Right forelimb (tissue), 1 donor: Measurements from ENCODE around the gene IFT25.
"Not testable (repeated sequence)": the region's sequence is repeated elsewhere in the genome, so short reads cannot be mapped to it uniquely, and the experiment has no call there.

Source experiments
- DNase-seq: peaks from one replicate; pipeline ENCODE4 v3.0.0-alpha.2; 2018

The IFT25 gene

GRCh38 chr1:53945433-53946251 is at the start of gene IFT25:
Gene IFT25 (minus strand): TSS chr1:53945699. CDS start chr1:53940082, 5,617 bp downstream.
- DNase-seq: peak; percentile 100

DNA sequence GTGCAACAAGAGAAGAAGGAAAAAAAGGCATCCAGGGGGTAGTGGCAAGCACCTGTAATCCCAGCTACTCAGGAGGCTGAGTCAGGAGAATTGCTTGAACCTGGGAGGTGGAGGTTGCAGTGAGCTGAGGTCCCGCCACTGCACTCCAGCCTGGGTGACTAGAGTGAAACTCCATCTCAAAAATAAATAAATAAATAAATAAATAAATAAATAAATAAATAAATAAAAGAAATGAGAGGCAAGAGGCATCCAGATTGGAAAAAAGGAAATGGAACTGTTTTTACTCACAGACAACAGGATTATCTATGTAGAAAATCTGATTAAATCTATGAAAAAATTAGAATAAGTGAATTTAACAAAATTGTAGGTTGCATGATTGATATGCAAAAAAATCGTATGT is 49.0 kb upstream of the IFT25 start:
- DNase-seq: not testable (repeated sequence)

DNA sequence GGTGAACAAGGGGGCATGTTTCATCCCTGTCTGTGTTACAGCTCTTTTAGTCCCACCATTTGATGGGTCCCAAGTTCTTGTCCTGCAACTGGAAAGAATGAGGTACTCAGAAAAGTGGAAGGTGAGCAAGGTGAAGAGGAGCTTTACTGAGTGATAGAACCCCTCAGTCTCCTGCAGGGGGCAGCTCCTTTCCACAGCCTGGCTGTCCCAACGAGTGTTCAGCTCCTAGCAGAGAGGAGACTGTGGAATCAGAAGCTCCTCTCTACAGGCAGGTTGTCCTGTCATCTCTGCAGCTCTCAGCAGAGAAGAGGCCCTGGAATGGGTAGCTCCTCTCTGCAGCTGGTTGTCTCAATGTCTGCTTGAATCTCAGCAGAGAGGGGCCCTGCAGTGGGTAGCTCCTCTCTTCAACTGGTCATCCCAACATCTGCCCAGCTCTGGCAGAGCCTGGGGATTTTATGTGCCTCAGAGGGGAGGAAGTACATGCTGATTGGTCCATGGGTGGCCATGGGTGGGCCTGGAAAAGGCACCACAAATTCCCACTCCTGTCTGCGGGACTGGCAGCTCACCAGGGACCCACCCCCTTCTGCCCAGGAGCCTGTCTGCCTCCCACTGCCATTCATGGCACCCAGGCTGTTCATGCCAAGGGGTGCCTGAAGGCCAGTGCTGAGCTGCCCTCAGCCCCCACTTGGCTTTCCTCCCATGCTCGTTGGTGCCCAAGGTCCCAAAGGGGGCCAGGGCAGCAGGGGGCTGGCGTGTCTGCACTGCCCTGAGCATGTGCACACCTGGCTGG is 46.8 kb upstream of the IFT25 start:
- DNase-seq: no peak

- DNase-seq: no peak
These were observed 42.4 kb upstream of the IFT25 start for GRCh38 chr1:53987880-53988279.

- no peak for DNase-seq
These were observed 41.0 kb upstream of the IFT25 start for GRCh38 chr1:53986458-53986857.

DNA sequence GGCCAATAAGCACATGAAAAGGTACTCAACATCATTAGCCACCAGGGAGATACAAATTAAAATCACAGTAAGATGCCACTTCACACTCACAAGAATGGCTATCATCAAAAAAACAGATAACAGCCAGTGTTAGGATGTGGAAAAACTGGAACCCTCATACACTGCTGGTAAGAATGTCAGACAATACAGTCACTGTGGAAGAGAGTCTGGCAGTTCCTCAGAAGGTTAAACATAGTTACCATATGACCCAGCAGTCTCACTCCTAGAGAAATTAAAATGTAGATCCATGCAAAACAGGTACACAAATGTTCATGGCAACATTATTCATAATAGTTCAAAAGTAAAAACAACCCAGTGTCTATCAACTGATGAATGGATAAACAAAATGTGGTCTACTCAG is 39.2 kb upstream of the IFT25 start:
- DNase-seq: no peak

- no peak for DNase-seq
These were observed 37.2 kb upstream of the IFT25 start for GRCh38 chr1:53982763-53983104.

DNA sequence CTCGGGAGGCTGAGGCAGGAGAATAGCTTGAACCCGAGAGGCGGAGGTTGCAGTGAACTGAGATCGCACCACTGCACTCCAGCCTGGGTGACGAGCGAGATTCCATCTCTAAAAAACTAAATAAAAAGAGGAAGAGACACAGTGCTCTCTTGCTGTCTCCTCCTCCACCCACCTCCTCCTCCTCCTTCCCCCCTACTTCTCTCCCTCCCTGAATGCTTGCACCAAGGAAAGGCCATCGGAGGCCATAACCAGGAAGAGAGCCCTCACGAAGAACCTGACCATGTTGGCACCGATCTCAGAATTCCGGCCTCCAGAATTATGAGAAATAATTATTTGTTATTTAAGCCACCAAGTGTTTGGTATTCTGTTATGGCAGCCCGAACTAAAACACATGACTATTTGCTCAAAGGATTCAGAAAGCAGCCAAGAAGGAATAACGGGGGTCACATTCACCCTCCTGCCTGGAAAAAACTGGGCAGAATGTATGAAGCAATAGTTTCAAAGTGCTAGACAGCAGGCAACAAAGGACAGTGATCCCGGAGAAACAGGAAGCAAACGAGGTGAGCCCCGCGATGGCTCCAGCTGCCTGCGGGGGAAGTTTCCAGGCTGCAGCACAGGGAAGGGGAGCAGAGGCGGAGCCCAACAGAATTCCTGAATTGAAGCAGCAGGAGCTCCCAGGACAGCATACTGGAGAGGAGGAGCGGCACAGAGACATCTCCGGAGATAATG is 36.7 kb upstream of the IFT25 start:
- peak; percentile 69 for DNase-seq

GRCh38 chr1:53981220-53981619 is 35.7 kb upstream of the IFT25 start:
- DNase-seq: no peak

DNA sequence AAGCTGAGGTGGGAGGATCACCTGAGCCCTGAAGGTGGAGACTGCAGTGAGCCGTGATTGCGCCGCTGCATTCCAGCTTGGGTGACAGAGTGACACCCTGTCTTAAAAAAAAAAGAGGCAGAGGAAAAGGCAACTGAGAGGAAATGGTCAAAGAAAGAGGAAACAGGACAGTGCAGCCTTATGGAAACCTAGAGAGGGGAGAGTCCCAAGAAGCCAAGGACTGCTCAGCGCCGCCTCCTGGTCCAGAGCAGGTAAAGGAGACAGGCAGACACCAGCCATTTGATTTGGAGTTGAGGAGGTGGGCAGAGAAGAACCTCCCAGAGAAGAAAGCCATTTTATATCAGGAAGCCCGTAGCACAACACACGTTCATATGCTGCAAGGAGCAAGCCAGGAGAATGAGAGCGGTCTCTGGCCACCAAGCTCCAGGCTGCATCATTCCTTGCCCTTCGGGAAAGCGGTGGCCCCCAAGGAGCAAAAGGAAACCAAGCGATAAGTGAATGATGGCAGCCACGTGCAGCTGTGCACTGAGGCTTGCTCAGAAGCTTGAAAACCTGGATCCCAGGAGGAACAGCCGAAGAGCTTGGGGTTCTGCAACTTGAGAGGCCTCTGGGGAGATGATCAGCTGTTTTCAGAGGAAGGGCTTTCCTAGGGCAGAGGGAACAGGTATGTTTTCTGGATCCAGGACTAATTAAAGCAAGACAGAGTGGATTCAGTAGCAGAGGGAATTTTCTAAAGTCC is 34.4 kb upstream of the IFT25 start:
- DNase-seq: no peak

DNA sequence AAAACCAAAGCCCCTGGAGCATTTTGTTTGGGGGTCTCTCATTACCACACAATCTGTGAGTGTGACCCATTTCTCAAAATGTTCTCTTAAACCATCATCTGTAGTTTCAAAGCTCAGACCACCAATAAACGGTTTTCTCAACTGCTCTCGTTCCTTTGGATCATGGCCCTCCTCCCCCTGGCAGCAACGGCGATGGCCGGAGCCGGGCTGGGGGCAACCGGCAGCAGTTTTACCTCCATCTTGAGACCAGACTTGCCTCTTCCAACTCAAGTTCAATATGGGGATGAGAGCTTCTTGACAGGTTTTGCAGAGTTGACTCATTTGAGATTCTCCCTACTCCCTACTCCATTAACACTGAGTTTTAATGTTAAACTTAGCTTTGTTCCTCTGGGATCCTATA is 30.4 kb upstream of the IFT25 start:
- DNase-seq: no peak

GRCh38 chr1:53971718-53972117 is 26.2 kb upstream of the IFT25 start:
- DNase-seq: no peak

DNA sequence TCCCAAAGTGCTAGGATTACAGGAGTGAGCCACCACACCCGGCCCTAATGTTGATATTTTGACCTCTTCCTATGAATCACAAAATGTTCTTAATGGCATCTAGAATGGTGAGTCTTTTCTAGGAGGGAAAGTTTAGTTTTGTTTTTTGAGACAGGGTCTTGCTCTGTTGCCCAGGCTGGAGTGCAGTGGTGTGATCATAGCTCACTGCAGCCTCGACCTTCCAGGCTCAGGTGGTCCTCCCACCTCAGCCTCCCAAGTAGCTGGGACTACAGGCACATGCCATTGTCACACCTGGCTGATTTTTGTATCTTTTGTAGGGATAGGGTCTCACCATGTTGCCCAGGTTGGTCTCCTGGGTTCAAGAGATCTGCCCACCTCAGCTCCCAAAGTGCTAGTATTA is 23.8 kb upstream of the IFT25 start:
- not testable (repeated sequence) for DNase-seq

DNA sequence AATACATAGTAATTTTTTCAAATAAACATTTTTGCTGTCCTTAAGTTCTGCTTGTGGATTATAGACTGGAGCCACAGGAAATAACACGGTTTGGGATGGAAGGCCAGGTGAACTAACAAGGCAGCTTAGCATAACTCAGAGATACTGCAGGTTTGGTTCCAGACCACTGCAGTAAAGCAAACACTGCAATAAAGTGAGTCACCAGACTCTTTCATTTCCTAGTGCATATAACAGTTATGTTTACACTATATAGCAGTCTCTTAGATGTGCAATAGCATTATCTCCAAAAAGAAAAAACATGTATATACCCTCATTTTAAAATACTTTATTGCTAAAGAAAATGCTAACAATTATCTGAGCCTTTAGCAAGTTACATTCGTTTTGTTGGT is 22.6 kb upstream of the IFT25 start:
- DNase-seq: no peak

GRCh38 chr1:53967409-53968124 is 22.1 kb upstream of the IFT25 start:
- DNase-seq: no peak

GRCh38 chr1:53966794-53967193 is 21.3 kb upstream of the IFT25 start:
- DNase-seq: no peak

DNA sequence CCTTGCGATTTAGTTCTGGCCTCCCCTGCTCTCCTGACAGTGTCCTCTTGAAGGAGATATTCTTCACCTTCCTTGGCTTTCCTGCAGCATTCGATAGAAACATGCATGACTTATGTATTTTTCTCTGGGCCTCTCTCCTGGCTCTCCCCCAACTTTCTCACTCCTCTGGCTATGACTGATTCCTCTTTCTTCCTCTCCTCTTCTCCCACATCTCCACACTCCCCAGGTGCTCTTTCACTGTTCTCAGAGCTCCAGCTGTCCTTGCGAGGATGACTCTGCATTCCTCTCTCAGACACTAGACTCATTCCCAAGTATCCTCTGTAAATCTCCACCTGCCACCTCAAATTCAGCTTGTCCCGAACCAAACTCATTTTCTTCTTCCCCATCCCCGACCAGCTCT is 18.6 kb upstream of the IFT25 start:
- no peak for DNase-seq

DNA sequence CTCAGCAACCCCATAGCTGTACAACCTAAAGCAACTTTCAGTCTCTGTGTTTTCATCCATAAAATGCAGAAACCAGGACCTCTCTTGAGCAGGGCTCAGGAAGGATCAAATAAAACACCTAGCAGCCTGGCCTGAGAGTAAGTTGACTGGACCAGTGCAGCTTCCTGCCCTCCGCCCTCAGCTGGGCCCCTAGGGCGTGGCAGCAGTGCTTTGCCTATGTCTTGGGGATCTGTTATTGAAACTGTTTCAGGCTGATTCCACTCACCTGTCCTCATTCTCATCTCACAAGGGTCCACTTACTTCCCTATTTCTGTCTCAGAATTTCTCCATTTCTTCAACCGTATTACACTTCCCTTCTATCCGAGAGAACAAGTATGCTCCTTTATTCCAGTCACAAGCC is 18.0 kb upstream of the IFT25 start:
- no peak for DNase-seq

- no peak for DNase-seq
These were observed 16.9 kb upstream of the IFT25 start for GRCh38 chr1:53962395-53962794.

GRCh38 chr1:53959664-53960250 is 14.3 kb upstream of the IFT25 start:
- no peak for DNase-seq

DNA sequence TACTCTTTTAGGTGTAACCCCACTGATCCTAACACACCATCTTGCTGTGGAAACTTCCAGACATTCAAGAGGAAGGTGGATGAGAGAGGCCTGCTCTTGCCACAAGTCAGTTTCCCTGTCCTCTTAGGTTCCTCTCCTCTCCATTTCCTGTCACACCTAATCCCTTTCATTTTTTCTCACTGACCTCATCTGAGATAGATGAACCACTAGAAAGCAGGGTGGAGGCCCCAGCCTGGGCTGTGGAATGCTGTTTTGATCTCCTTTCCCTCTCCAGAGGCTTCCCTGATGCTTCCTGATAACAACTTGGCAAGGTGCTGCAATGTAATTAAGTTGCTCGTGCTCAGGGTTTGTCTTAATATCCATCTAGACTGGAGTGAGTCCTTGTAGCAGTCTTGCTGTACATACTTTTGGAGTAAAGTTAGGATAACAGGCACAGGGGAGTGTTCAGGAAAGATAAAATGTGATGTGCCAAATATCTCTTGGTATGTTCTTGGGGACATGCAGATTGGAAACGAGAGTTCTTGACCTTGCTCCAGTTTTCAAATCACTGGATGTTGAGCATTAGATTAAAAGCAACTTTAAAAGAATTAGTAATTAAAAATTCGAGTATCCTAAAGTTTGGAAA is 11.8 kb upstream of the IFT25 start:
- no peak for DNase-seq
